Liver (tissue), 3 donors: ENCODE data around the gene SLMAP.

ENCODE experiments used
- EGR1 ChIP-seq, 2 donors: IDR thresholded peaks; 2 replicates each; pipeline ENCODE4 v1.6.1; 2016 to 2018; ENCODE audit warnings: antibody characterized with exemption in 2 of 2, low read depth in 2 of 2
- HNF4A ChIP-seq, 2 donors: conservative IDR thresholded peaks; 2 replicates each; pipeline ENCODE4 v1.6.1; 2016; ENCODE audit warnings: antibody characterized with exemption in 2 of 2, mild to moderate bottlenecking in 2 of 2
- JUND ChIP-seq, 2 donors: IDR thresholded peaks; 2 replicates each; pipeline ENCODE4 v1.6.1; 2016; ENCODE audit warnings: antibody characterized with exemption in 2 of 2
- RAD21 ChIP-seq, 2 donors: IDR thresholded peaks; 2 replicates each; pipeline ENCODE4 v1.6.1; 2016; ENCODE audit warnings: antibody characterized with exemption in 2 of 2, mild to moderate bottlenecking in 2 of 2
- TAF1 ChIP-seq: conservative IDR thresholded peaks from 2 replicates; pipeline ENCODE4 v1.6.1; 2016; ENCODE audit warnings: antibody characterized with exemption, mild to moderate bottlenecking
- TF ChIP-seq, protein P1 (sequence below): fragments of 150-350 bp; IDR thresholded peaks from 2 replicates; pipeline ENCODE4 v1.5.1; 2017; ENCODE audit warnings: improper control_type of control experiment, low read depth, low read length; ENCODE audit not compliant: missing input control
- TF ChIP-seq, protein P2 (sequence below): IDR thresholded peaks from 2 replicates; pipeline ENCODE4 v1.6.1; 2016; ENCODE audit warnings: antibody characterized with exemption
- TF ChIP-seq, protein P3 (sequence below): IDR thresholded peaks from 2 replicates; pipeline ENCODE4 v1.6.1; 2016; ENCODE audit warnings: antibody characterized with exemption, mild to moderate bottlenecking
- donor health status: healthy.
- donor health status: healthy.

DNA sequence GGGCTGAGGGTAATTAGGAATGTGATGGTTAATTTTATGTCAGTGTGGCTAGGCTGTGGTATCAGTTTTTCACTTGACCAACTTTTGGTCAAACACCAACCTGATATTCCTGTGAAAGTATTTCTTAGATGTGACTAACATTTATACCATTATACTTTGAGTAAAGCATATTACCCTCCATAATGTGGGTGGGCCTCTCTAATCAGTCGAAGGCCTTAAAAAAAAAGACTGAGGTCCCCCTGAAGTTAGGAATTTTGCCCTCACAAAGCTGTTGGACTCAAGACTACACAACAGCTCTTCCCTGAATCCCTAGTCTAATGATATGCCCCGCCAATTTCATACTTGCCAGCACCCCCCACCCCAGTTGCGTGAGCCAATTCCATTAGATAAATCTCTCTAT is 12.5 kb downstream of the SLMAP start:
- TF ChIP-seq, protein P1, sequence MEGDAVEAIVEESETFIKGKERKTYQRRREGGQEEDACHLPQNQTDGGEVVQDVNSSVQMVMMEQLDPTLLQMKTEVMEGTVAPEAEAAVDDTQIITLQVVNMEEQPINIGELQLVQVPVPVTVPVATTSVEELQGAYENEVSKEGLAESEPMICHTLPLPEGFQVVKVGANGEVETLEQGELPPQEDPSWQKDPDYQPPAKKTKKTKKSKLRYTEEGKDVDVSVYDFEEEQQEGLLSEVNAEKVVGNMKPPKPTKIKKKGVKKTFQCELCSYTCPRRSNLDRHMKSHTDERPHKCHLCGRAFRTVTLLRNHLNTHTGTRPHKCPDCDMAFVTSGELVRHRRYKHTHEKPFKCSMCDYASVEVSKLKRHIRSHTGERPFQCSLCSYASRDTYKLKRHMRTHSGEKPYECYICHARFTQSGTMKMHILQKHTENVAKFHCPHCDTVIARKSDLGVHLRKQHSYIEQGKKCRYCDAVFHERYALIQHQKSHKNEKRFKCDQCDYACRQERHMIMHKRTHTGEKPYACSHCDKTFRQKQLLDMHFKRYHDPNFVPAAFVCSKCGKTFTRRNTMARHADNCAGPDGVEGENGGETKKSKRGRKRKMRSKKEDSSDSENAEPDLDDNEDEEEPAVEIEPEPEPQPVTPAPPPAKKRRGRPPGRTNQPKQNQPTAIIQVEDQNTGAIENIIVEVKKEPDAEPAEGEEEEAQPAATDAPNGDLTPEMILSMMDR: no peak
- TF ChIP-seq RAD21 (IDR thresholded peaks at IDR 0.05) (no peak), HNF4A (conservative IDR thresholded peaks at IDR 0.05) (no peak), TAF1 (no peak), JUND (IDR thresholded peaks at IDR 0.05) (no peak), EGR1 (IDR thresholded peaks at IDR 0.05; ENCODE audit: low read depth in 2 of 2) (no peak)
- TF ChIP-seq, protein P2, sequence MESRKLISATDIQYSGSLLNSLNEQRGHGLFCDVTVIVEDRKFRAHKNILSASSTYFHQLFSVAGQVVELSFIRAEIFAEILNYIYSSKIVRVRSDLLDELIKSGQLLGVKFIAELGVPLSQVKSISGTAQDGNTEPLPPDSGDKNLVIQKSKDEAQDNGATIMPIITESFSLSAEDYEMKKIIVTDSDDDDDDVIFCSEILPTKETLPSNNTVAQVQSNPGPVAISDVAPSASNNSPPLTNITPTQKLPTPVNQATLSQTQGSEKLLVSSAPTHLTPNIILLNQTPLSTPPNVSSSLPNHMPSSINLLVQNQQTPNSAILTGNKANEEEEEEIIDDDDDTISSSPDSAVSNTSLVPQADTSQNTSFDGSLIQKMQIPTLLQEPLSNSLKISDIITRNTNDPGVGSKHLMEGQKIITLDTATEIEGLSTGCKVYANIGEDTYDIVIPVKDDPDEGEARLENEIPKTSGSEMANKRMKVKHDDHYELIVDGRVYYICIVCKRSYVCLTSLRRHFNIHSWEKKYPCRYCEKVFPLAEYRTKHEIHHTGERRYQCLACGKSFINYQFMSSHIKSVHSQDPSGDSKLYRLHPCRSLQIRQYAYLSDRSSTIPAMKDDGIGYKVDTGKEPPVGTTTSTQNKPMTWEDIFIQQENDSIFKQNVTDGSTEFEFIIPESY: no peak
- TF ChIP-seq, protein P3, sequence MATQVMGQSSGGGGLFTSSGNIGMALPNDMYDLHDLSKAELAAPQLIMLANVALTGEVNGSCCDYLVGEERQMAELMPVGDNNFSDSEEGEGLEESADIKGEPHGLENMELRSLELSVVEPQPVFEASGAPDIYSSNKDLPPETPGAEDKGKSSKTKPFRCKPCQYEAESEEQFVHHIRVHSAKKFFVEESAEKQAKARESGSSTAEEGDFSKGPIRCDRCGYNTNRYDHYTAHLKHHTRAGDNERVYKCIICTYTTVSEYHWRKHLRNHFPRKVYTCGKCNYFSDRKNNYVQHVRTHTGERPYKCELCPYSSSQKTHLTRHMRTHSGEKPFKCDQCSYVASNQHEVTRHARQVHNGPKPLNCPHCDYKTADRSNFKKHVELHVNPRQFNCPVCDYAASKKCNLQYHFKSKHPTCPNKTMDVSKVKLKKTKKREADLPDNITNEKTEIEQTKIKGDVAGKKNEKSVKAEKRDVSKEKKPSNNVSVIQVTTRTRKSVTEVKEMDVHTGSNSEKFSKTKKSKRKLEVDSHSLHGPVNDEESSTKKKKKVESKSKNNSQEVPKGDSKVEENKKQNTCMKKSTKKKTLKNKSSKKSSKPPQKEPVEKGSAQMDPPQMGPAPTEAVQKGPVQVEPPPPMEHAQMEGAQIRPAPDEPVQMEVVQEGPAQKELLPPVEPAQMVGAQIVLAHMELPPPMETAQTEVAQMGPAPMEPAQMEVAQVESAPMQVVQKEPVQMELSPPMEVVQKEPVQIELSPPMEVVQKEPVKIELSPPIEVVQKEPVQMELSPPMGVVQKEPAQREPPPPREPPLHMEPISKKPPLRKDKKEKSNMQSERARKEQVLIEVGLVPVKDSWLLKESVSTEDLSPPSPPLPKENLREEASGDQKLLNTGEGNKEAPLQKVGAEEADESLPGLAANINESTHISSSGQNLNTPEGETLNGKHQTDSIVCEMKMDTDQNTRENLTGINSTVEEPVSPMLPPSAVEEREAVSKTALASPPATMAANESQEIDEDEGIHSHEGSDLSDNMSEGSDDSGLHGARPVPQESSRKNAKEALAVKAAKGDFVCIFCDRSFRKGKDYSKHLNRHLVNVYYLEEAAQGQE: no peak
